ENCODE data around the gene KLF18. TPM values are rescaled to one million over a fixed set of nuclear protein-coding genes. Genes with fewer than 3 reads are reported as not detected.

Gene KLF18
- polyA plus RNA-seq, 2 of the 4 experiments (the other 2 are of a cell fraction): not detected

- H3K4me1 ChIP-seq: no peaks in the 10 kb centered on the region
- CTCF ChIA-PET: interaction anchor here (1.0 to 1.2 kb wide), 2 partner anchors 10 to 29 kb away, joined by 4 read pairs; no protein-coding TSS in a partner anchor
Measured at GRCh38 chr1:44138239-44138638, 3.2 kb downstream of the KLF18 start.

GRCh38 chr1:44135886-44136285 is 5.5 kb downstream of the KLF18 start:
- no peak for ATAC-seq
- 68% methylated on average over 2 of the region's 2 CpGs for WGBS (ENCODE audit: missing lambda C conversion rate)
- DNase-seq (ENCODE audit: low read depth in 1 of 2, low spot score in 1 of 2): no peak
- Histone ChIP-seq H3K4me1 (no peaks in the 10 kb centered on the region), H3K4me3 (no peak overlapping the region), H3K9me3 (no peaks in the 10 kb centered on the region), H3K27ac (no peak overlapping the region), H3K4me2 (no peak overlapping the region)
- TF ChIP-seq MAZ (IDR thresholded peaks at IDR 0.05; ENCODE audit: borderline replicate concordance, low read depth, low read length) (no peak), ZFP36 (IDR thresholded peaks at IDR 0.05; ENCODE audit: borderline replicate concordance, partially characterized antibody) (no peak), BCL3 (IDR thresholded peaks at IDR 0.05) (no peak), HEYL (CRISPR knock-in tag; IDR thresholded peaks at IDR 0.05) (no peak), HMGXB4 (CRISPR knock-in tag; IDR thresholded peaks at IDR 0.05; ENCODE audit: borderline replicate concordance) (no peak)
- CTCF ChIA-PET: no interaction called here
- FAIRE-seq: no peak
- POLR2A ChIA-PET: no interaction called here

More at GRCh38 chr1:44138239-44138638, 3.2 kb downstream of the KLF18 start:
- POLR2A ChIA-PET: no interaction called here
- DNase-seq (ENCODE audit: low read depth in 1 of 2, low spot score in 1 of 2) (no peak), FAIRE-seq (no peak), ATAC-seq (no peak)
- Histone ChIP-seq H3K27ac (no peak overlapping the region), H3K4me3 (no peak overlapping the region), H3K4me2 (no peak overlapping the region), H3K9me3 (no peaks in the 10 kb centered on the region)
- 69% methylated on average over 3 of the region's 3 CpGs for WGBS (ENCODE audit: missing lambda C conversion rate)
- TF ChIP-seq MAX (IDR thresholded peaks at IDR 0.05) (no peak), FOXS1 (CRISPR knock-in tag; IDR thresholded peaks at IDR 0.05) (no peak), ZC3H11A (IDR thresholded peaks at IDR 0.05) (no peak), SREBF2 (IDR thresholded peaks at IDR 0.05) (no peak), USF2 (IDR thresholded peaks at IDR 0.05) (no peak)

GRCh38 chr1:44134071-44134920 is 7.1 kb downstream of the KLF18 start:
- 83% methylated on average over 18 of the region's 19 CpGs for WGBS (ENCODE audit: missing lambda C conversion rate)
- no peak for ATAC-seq
- FAIRE-seq: no peak
- Histone ChIP-seq H3K4me1 (no peaks in the 10 kb centered on the region), H3K4me2 (no peak overlapping the region), H3K4me3 (no peak overlapping the region), H3K9me3 (no peaks in the 10 kb centered on the region), H3K27ac (no peak overlapping the region)
- ChIA-PET POLR2A (no interaction called here), CTCF (no interaction called here)
- TF ChIP-seq EHF (CRISPR knock-in tag; IDR thresholded peaks at IDR 0.05) (no peak), JUNB (IDR thresholded peaks at IDR 0.05) (no peak), ZC3H11A (IDR thresholded peaks at IDR 0.05) (no peak), NPAS2 (CRISPR knock-in tag; IDR thresholded peaks at IDR 0.05; ENCODE audit: borderline replicate concordance) (no peak)
- no peak for DNase-seq (ENCODE audit: low read depth in 1 of 2, low spot score in 1 of 2)

GRCh38 chr1:44131411-44131810 is 10.0 kb downstream of the KLF18 start:
- H3K9me3 ChIP-seq: no peaks in the 10 kb centered on the region
- H3K4me2 ChIP-seq: no peak overlapping the region
- POLR2A ChIA-PET: no interaction called here
- CTCF ChIA-PET: interaction anchor here (1.4 kb wide), 1 partner anchor 10 kb away, joined by 5 read pairs; no protein-coding TSS in a partner anchor
- no peak for DNase-seq (ENCODE audit: low read depth in 1 of 2, low spot score in 1 of 2)
- H3K27ac ChIP-seq: no peak overlapping the region
- no peak overlapping the region for H3K4me3 ChIP-seq
- no peak for FAIRE-seq
- no peak for ATAC-seq
- no peak for TF ChIP-seq JUNB (IDR thresholded peaks at IDR 0.05)
- TF ChIP-seq SMC3 (IDR thresholded peaks at IDR 0.05): no peak
- no peak for TF ChIP-seq ATOH8 (CRISPR knock-in tag; IDR thresholded peaks at IDR 0.05; ENCODE audit: low read depth)
- no peak for TF ChIP-seq CTCF (IDR thresholded peaks at IDR 0.05)
- TF ChIP-seq MAX (IDR thresholded peaks at IDR 0.05): no peak
- TF ChIP-seq ZFP36 (IDR thresholded peaks at IDR 0.05; ENCODE audit: borderline replicate concordance, partially characterized antibody): no peak
- no peaks in the 10 kb centered on the region for H3K4me1 ChIP-seq
- WGBS (ENCODE audit: missing lambda C conversion rate): 17% methylated on average over 3 of the region's 3 CpGs

All from A549 (cell line).